CD4-positive, alpha-beta T cell (primary cell): ENCODE results near the gene KATNAL1. TPM values are rescaled to one million over a fixed set of nuclear protein-coding genes. Genes with fewer than 3 reads are reported as not detected.

Experiments used
- ATAC-seq: fragments of 200-7000 bp; cut with Tn5 transposase; one replicate; pipeline ENCODE4 v1.10.0; 2022; ENCODE audit warnings: mild to moderate bottlenecking; ENCODE audit not compliant: poor library complexity
- CTCF ChIA-PET: fragments of 350-600 bp; sonication (Branson Sonifier 250); formaldehyde crosslinking; loops from one replicate; lab custom pipeline; 2021; ENCODE audit warnings: antibody characterized with exemption, inconsistent platforms; lab: Charles Lee
- POLR2A ChIA-PET: fragments of 350-600 bp; sonication (Branson Sonifier 250); formaldehyde crosslinking; loops from one replicate; lab custom pipeline; 2021; ENCODE audit warnings: antibody characterized with exemption, inconsistent platforms; lab: Charles Lee
- DNase-seq, 14 experiments: peaks; one replicate each; pipeline ENCODE4 v3.0.0-alpha.2; 2013 to 2020; ENCODE audit warnings: mixed read lengths in 2 of 14
- H3K27ac ChIP-seq, 2 donors: one replicate each; pipeline versions ENCODE4 v1.5.1 to v1.7.0; 2013; ENCODE audit warnings: low read length in 2 of 2, low read depth in 1 of 2, mild to moderate bottlenecking in 1 of 2
- H3K27me3 ChIP-seq, 2 experiments: 1 replicate in 1 of 2; 2 replicates in 1 of 2; pipeline versions ENCODE4 v1.6.1 to v1.7.0; 2013; ENCODE audit warnings: low read length in 2 of 2, control low read depth in 1 of 2, mild to moderate bottlenecking in 1 of 2, moderate library complexity in 1 of 2; ENCODE audit not compliant: insufficient read depth in 2 of 2, control insufficient read depth in 1 of 2
- H3K36me3 ChIP-seq: one replicate; pipeline ENCODE4 v1.6.1; 2013; ENCODE audit warnings: low read length, control low read depth; ENCODE audit not compliant: insufficient read depth
- H3K4me1 ChIP-seq: one replicate; pipeline ENCODE4 v1.6.1; 2013; ENCODE audit warnings: low read length, control low read depth; ENCODE audit not compliant: insufficient read depth
- H3K4me3 ChIP-seq: one replicate; pipeline ENCODE4 v1.5.1; 2013; ENCODE audit warnings: mild to moderate bottlenecking, low read length, moderate library complexity
- H3K9me3 ChIP-seq, 2 experiments: 1 replicate in 1 of 2; 2 replicates in 1 of 2; pipeline versions ENCODE4 v1.6.1 to v1.7.0; 2013; ENCODE audit warnings: low read length in 2 of 2, mild to moderate bottlenecking in 2 of 2, control low read depth in 1 of 2, moderate library complexity in 1 of 2; ENCODE audit not compliant: control insufficient read depth in 1 of 2, insufficient read depth in 1 of 2
- H3K27ac Mint-ChIP-seq: one replicate; pipeline ENCODE4 v1.8.0; 2020; ENCODE audit warnings: mixed read lengths
- H3K27me3 Mint-ChIP-seq: one replicate; pipeline ENCODE4 v1.8.0; 2021; ENCODE audit warnings: mixed read lengths
- H3K36me3 Mint-ChIP-seq: one replicate; pipeline ENCODE4 v1.8.0; 2021; ENCODE audit warnings: low read depth, mixed read lengths
- H3K4me1 Mint-ChIP-seq: one replicate; pipeline ENCODE4 v1.8.0; 2021; ENCODE audit warnings: low read depth, mixed read lengths
- H3K4me3 Mint-ChIP-seq: one replicate; pipeline ENCODE4 v1.8.0; 2020; ENCODE audit warnings: mild to moderate bottlenecking, mixed read lengths
- H3K9me3 Mint-ChIP-seq: one replicate; pipeline ENCODE4 v1.8.0; 2020; ENCODE audit warnings: mixed read lengths
- CTCF ChIP-seq: fragments of 200-600 bp; IDR thresholded peaks from one replicate; pipeline ENCODE4 v1.8.0; 2022; ENCODE audit warnings: antibody characterized with exemption, mild to moderate bottlenecking
- intact Hi-C, 2 experiments: fragments of 100-400 bp; cut with DNase I in 1 of 2; cut with micrococcal nuclease in 1 of 2; formaldehyde crosslinking; loops; one replicate each; pipeline versions ENCODE4 v1.15.1 to v1.9.0; 2023 to 2025; cut with DNase I, micrococcal nuclease
- total RNA-seq, 174 experiments: library from RNA in 2 of 174; stranded (reverse) in 2 of 174; gene quantifications; one replicate each; pipeline ENCODE4 v1.2.3 and lab custom pipeline; 2021 to 2026

The KATNAL1 gene
- total RNA-seq, 2 experiments from 2014 or later: 3.3 to 3.4 TPM

- Histone ChIP-seq H3K27ac (no peak overlapping the region), H3K36me3 (no peaks in the 10 kb centered on the region), H3K9me3 (no peaks in the 10 kb centered on the region), H3K4me1 (no peaks in the 10 kb centered on the region), H3K4me3 (no peak overlapping the region), H3K27me3 (no peaks in the 10 kb centered on the region)
- ChIA-PET POLR2A (interaction anchor here (0.6 kb wide), 1 partner anchor 63 kb away, joined by 4 read pairs; no protein-coding TSS in a partner anchor), CTCF (no interaction called here)
- ATAC-seq (no peak), DNase-seq (no peak)
- Mint-ChIP-seq H3K4me1 (peaks cover 5% of the 10 kb centered on the region), H3K36me3 (no peaks in the 10 kb centered on the region), H3K27ac (no peak overlapping the region), H3K27me3 (no peaks in the 10 kb centered on the region), H3K9me3 (no peaks in the 10 kb centered on the region), H3K4me3 (no peak overlapping the region)
- intact Hi-C loops: loop anchor here in 1 of 2 experiments (5.0 to 10.0 kb wide), 2 partner anchors 167 to 445 kb away; partner anchors contain the start of gene UBL3
- no peak for TF ChIP-seq CTCF
Observed at GRCh38 chr13:30299786-30300185, 7.6 kb downstream of the KATNAL1 start.

GRCh38 chr13:30295116-30295515, 12.2 kb downstream of the KATNAL1 start:
- Histone ChIP-seq H3K27me3 (no peaks in the 10 kb centered on the region), H3K4me1 (no peaks in the 10 kb centered on the region), H3K4me3 (no peak overlapping the region), H3K9me3 (no peaks in the 10 kb centered on the region), H3K27ac (no peak overlapping the region), H3K36me3 (no peaks in the 10 kb centered on the region)
- no peak overlapping the region for H3K4me3 Mint-ChIP-seq
- H3K27ac Mint-ChIP-seq: no peak overlapping the region
- intact Hi-C loops: no loop called here
- ATAC-seq (no peak), DNase-seq (no peak)
- H3K9me3 Mint-ChIP-seq: no peaks in the 10 kb centered on the region
- CTCF ChIA-PET: no interaction called here
- TF ChIP-seq CTCF: no peak
- POLR2A ChIA-PET: no interaction called here
- peaks cover 11% of the 10 kb centered on the region for H3K4me1 Mint-ChIP-seq
- no peaks in the 10 kb centered on the region for H3K36me3 Mint-ChIP-seq
- H3K27me3 Mint-ChIP-seq: no peaks in the 10 kb centered on the region

GRCh38 chr13:30294004-30294403, 13.3 kb downstream of the KATNAL1 start:
- Histone ChIP-seq H3K36me3 (no peaks in the 10 kb centered on the region), H3K4me1 (no peaks in the 10 kb centered on the region), H3K27ac (no peak overlapping the region), H3K4me3 (no peak overlapping the region), H3K27me3 (no peaks in the 10 kb centered on the region), H3K9me3 (no peaks in the 10 kb centered on the region)
- Mint-ChIP-seq H3K4me1 (peaks cover 6% of the 10 kb centered on the region), H3K27me3 (no peaks in the 10 kb centered on the region), H3K27ac (no peak overlapping the region), H3K4me3 (no peak overlapping the region), H3K36me3 (no peaks in the 10 kb centered on the region), H3K9me3 (no peaks in the 10 kb centered on the region)
- intact Hi-C loops: no loop called here
- no peak for DNase-seq
- ChIA-PET POLR2A (no interaction called here), CTCF (no interaction called here)
- no peak for ATAC-seq
- TF ChIP-seq CTCF: no peak
